OCI-LY3 (cell line): ENCODE measurements around the gene TMEM240.

Experiments
- H2AFZ ChIP-seq: fragments of 200-600, 300-600 bp; shearing (Covaris generic); 2 replicates; pipeline ENCODE4 v1.6.0; 2014; ENCODE audit warnings: antibody characterized with exemption, low read depth, low read length
- H3K27ac ChIP-seq: fragments of 200-600, 300-600 bp; sonication (generic); 2 replicates; pipeline ENCODE4 v1.5.1; 2014; ENCODE audit warnings: mild to moderate bottlenecking, low read length, moderate library complexity, mixed read lengths
- H3K27me3 ChIP-seq: fragments of 200-600, 300-600 bp; sonication (generic); 2 replicates; pipeline ENCODE4 v1.6.1; 2014; ENCODE audit warnings: low read depth, low read length, mixed read lengths
- H3K36me3 ChIP-seq: fragments of 200-600, 300-600 bp; sonication (generic); replicated peaks from 2 replicates; pipeline ENCODE3; 2014; ENCODE audit warnings: low read depth, low read length, mixed read lengths
- H3K4me1 ChIP-seq: fragments of 300-600, 200-600 bp; sonication (generic); 2 replicates; pipeline ENCODE4 v1.6.1; 2014; ENCODE audit warnings: low read length, mixed read lengths
- H3K4me2 ChIP-seq: fragments of 200-600, 300-600 bp; sonication (generic); 2 replicates; pipeline ENCODE4 v1.6.1; 2014; ENCODE audit warnings: low read length, mixed read lengths
- H3K4me3 ChIP-seq: fragments of 300-600, 200-600 bp; sonication (generic); 2 replicates; pipeline ENCODE4 v1.5.1; 2014; ENCODE audit warnings: antibody characterized with exemption, mild to moderate bottlenecking, low read length, moderate library complexity
- H3K79me2 ChIP-seq: fragments of 300-600, 200-600 bp; shearing (Covaris generic); 2 replicates; pipeline ENCODE4 v1.6.1; 2014; ENCODE audit warnings: mild to moderate bottlenecking, low read length, mixed read lengths
- H3K9ac ChIP-seq: fragments of 300-600, 200-600 bp; shearing (Covaris generic); 2 replicates; pipeline ENCODE4 v1.6.0; 2014; ENCODE audit warnings: mild to moderate bottlenecking, low read length, moderate library complexity
- H3K9me3 ChIP-seq: fragments of 200-600, 300-600 bp; shearing (Covaris generic); 2 replicates; pipeline ENCODE4 v1.6.1; 2014; ENCODE audit warnings: low read length, mixed read lengths; ENCODE audit not compliant: insufficient read depth
- H4K20me1 ChIP-seq: fragments of 200-600, 300-600 bp; sonication (generic); 2 replicates; pipeline ENCODE4 v1.6.1; 2016; ENCODE audit warnings: low read length, mixed read lengths; ENCODE audit not compliant: insufficient read depth
- CTCF ChIP-seq: fragments of 200-600, 300-600 bp; sonication (generic); IDR thresholded peaks from 2 replicates; pipeline ENCODE4 v1.5.1; 2014; ENCODE audit warnings: antibody characterized with exemption, low read length, low read depth
- EZH2phosphoT487 ChIP-seq: fragments of 200-600 bp; shearing (Covaris generic); IDR thresholded peaks from 2 replicates; pipeline ENCODE4 v1.6.1; 2018; ENCODE audit warnings: antibody characterized with exemption, mixed run types, low read depth

The TMEM240 gene

GRCh38 chr1:1541956-1542765, 1.7 kb upstream of the TMEM240 start:
- no peaks in the 10 kb centered on the region for H3K27me3 ChIP-seq
- H3K9ac ChIP-seq = no peak overlapping the region
- no peaks in the 10 kb centered on the region for H4K20me1 ChIP-seq
- no peaks in the 10 kb centered on the region for H3K4me1 ChIP-seq
- TF ChIP-seq EZH2phosphoT487 (no peak), CTCF (no peak)
- H3K9me3 ChIP-seq = no peaks in the 10 kb centered on the region
- no peak overlapping the region for H3K27ac ChIP-seq
- H3K79me2 ChIP-seq = no peaks in the 10 kb centered on the region
- H3K4me2 ChIP-seq = no peak overlapping the region
- no peaks in the 10 kb centered on the region for H3K36me3 ChIP-seq
- H3K4me3 ChIP-seq = no peak overlapping the region
- no peak overlapping the region for H2AFZ ChIP-seq

- no peak overlapping the region for H3K9ac ChIP-seq
- H3K27me3 ChIP-seq = no peaks in the 10 kb centered on the region
- H3K4me1 ChIP-seq = no peaks in the 10 kb centered on the region
- H3K4me3 ChIP-seq = no peak overlapping the region
- H2AFZ ChIP-seq = no peak overlapping the region
- no peaks in the 10 kb centered on the region for H4K20me1 ChIP-seq
- no peak overlapping the region for H3K27ac ChIP-seq
- H3K4me2 ChIP-seq = no peak overlapping the region
- TF ChIP-seq CTCF (no peak), EZH2phosphoT487 (no peak)
- no peaks in the 10 kb centered on the region for H3K36me3 ChIP-seq
- H3K79me2 ChIP-seq = no peaks in the 10 kb centered on the region
- no peaks in the 10 kb centered on the region for H3K9me3 ChIP-seq
Measured at GRCh38 chr1:1540818-1541628, 599 bp upstream of the TMEM240 start.

- Histone ChIP-seq H3K79me2 (no peaks in the 10 kb centered on the region), H3K9ac (no peak overlapping the region), H3K27me3 (no peaks in the 10 kb centered on the region), H3K4me2 (no peak overlapping the region), H3K36me3 (no peaks in the 10 kb centered on the region), H3K4me3 (no peak overlapping the region), H3K4me1 (no peaks in the 10 kb centered on the region), H4K20me1 (no peaks in the 10 kb centered on the region), H3K9me3 (no peaks in the 10 kb centered on the region), H3K27ac (no peak overlapping the region), H2AFZ (no peak overlapping the region)
- TF ChIP-seq CTCF = no peak
- no peak for TF ChIP-seq EZH2phosphoT487
Measured at GRCh38 chr1:1539310-1540089, 924 bp downstream of the TMEM240 start.

- no peak overlapping the region for H3K4me3 ChIP-seq
- no peaks in the 10 kb centered on the region for H3K4me1 ChIP-seq
- no peaks in the 10 kb centered on the region for H3K36me3 ChIP-seq
- H3K27me3 ChIP-seq = no peaks in the 10 kb centered on the region
- H3K27ac ChIP-seq = no peak overlapping the region
- no peak overlapping the region for H3K4me2 ChIP-seq
- H3K79me2 ChIP-seq = no peaks in the 10 kb centered on the region
- H3K9ac ChIP-seq = no peak overlapping the region
- no peaks in the 10 kb centered on the region for H4K20me1 ChIP-seq
- TF ChIP-seq CTCF (no peak), EZH2phosphoT487 (no peak)
- H2AFZ ChIP-seq = no peak overlapping the region
- H3K9me3 ChIP-seq = no peaks in the 10 kb centered on the region
Measured at GRCh38 chr1:1538989-1539309, 1.5 kb downstream of the TMEM240 start.
